Endothelial cell of umbilical vein (primary cell): ENCODE measurements around the gene ZNG1F. TPM values are rescaled to one million over a fixed set of nuclear protein-coding genes. Genes with fewer than 3 reads are reported as not detected.
"Not testable (repeated sequence)": the region's sequence is repeated elsewhere in the genome, so short reads cannot be mapped to it uniquely, and the experiment has no call there.

Source experiments
- BruUV-seq: library from RNA; stranded (reverse); fragments of 400-500 nt; replicated peaks from 2 replicates; lab custom pipeline; 2021; lab: Mats Ljungman, UMichigan
- CTCF ChIA-PET: fragments of 300-600, 350-600 bp; sonication (Branson Sonifier 250); formaldehyde crosslinking; loops from one replicate; lab custom pipeline; 2021; ENCODE audit warnings: antibody characterized with exemption, inconsistent platforms; lab: Charles Lee
- POLR2A ChIA-PET: fragments of 300-600, 350-600 bp; sonication (Branson Sonifier 250); formaldehyde crosslinking; loops from one replicate; lab custom pipeline; 2021; ENCODE audit warnings: antibody characterized with exemption, inconsistent platforms; lab: Charles Lee
- DNase-seq: peaks from one replicate; pipeline ENCODE4 v3.0.0-alpha.2; 2011; ENCODE audit warnings: low read depth, low spot score
- FAIRE-seq: peaks from 2 replicates; lab custom pipeline; 2011; peaks lifted over from hg19 to GRCh38; lab: Jason Lieb, UNC
- H2AFZ ChIP-seq: 2 replicates; pipeline ENCODE4 v1.6.0; 2012; ENCODE audit warnings: low read depth, low read length, control low read depth, inconsistent platforms
- H3K27ac ChIP-seq: 2 replicates; pipeline ENCODE4 v1.5.1; 2011; ENCODE audit warnings: low read depth, mild to moderate bottlenecking, control low read depth, low read length, moderate library complexity; ENCODE audit not compliant: insufficient read depth
- H3K27me3 ChIP-seq, 2 experiments: 2 replicates each; pipeline versions ENCODE4 v1.6.0 to v1.6.1; 2011; ENCODE audit warnings: low read length in 2 of 2, mixed read lengths in 1 of 2; ENCODE audit not compliant: control insufficient read depth in 2 of 2, insufficient read depth in 2 of 2
- H3K36me3 ChIP-seq, 2 experiments: 2 replicates in 1 of 2; 3 replicates in 1 of 2; pipeline ENCODE4 v1.5.1; 2011; ENCODE audit warnings: low read length in 2 of 2, mild to moderate bottlenecking in 1 of 2, moderate library complexity in 1 of 2; ENCODE audit not compliant: control insufficient read depth in 2 of 2, insufficient read depth in 2 of 2; ENCODE audit errors: extremely low read depth in 1 of 2
- H3K4me1 ChIP-seq: 3 replicates; pipeline ENCODE4 v1.5.1; 2011; ENCODE audit warnings: mild to moderate bottlenecking, low read length; ENCODE audit not compliant: control insufficient read depth, insufficient read depth; ENCODE audit errors: extremely low read depth
- H3K4me2 ChIP-seq: 2 replicates; pipeline ENCODE4 v1.6.1; 2011; ENCODE audit warnings: low read length, control low read depth, mixed read lengths; ENCODE audit not compliant: insufficient read depth
- H3K4me3 ChIP-seq, 3 experiments: fragments of 200-600 bp in 1 of 3; sonication (generic), shearing (Covaris generic) in 1 of 3; replicated peaks in 1 of 3; 2 replicates each; pipeline ENCODE4 v1.5.1; 2011 to 2016; ENCODE audit warnings: control low read depth in 3 of 3, low read length in 3 of 3, mild to moderate bottlenecking in 2 of 3, inconsistent platforms in 1 of 3, low read depth in 1 of 3, moderate library complexity in 1 of 3; ENCODE audit not compliant: insufficient read depth in 1 of 3
- H3K79me2 ChIP-seq: 2 replicates; pipeline ENCODE4 v1.6.0; 2012; ENCODE audit warnings: low read length, inconsistent platforms; ENCODE audit not compliant: control insufficient read depth, insufficient read depth
- H3K9ac ChIP-seq: replicated peaks from 2 replicates; pipeline ENCODE3; 2011; ENCODE audit warnings: low read length, control low read depth; ENCODE audit not compliant: insufficient read depth; ENCODE audit errors: extremely low read depth
- H3K9me1 ChIP-seq: replicated peaks from 3 replicates; pipeline ENCODE4 v1.6.0; 2011; ENCODE audit warnings: mild to moderate bottlenecking, low read length; ENCODE audit not compliant: control insufficient read depth, insufficient read depth; ENCODE audit errors: extremely low read depth
- H3K9me3 ChIP-seq: replicated peaks from 2 replicates; pipeline ENCODE4 v1.5.1; 2012; ENCODE audit warnings: low read length, inconsistent platforms; ENCODE audit not compliant: control insufficient read depth, insufficient read depth
- H4K20me1 ChIP-seq: replicated peaks from 2 replicates; pipeline ENCODE3; 2011; ENCODE audit warnings: mild to moderate bottlenecking, low read length; ENCODE audit not compliant: control insufficient read depth, insufficient read depth; ENCODE audit errors: extremely low read depth
- dilution Hi-C: fragments of 300-500 bp; cut with MboI; formaldehyde crosslinking; loops from one replicate; pipeline ENCODE4 v1.15.0; 2019; ENCODE audit warnings: low sequenced_read_pairs; ENCODE audit not compliant: extremely low pct_ligation_motif_present
- intact Hi-C: fragments of 100-400 bp; cut with micrococcal nuclease; formaldehyde crosslinking; loops from one replicate; pipeline ENCODE4 v1.10.0; 2022
- polyA plus RNA-seq, 4 experiments: library from polyadenylated mRNA; depleted of rRNA in 3 of 4; stranded (reverse) in 3 of 4; unstranded in 1 of 4; fragments of >200 nt; gene quantifications; 2 replicates each; pipeline versions ENCODE4 v1.2.1 to v1.2.3, GENCODE V29; 2011 to 2012; ENCODE audit warnings: missing spikeins in 1 of 4
- total RNA-seq: library from RNA; stranded (reverse); gene quantifications from 2 replicates; pipeline ENCODE4 v1.2.3, GENCODE V29; 2021
- TF ChIP-seq, protein P1 (sequence below), 2 donors: IDR thresholded peaks; 1 replicate in 1 of 2; 2 replicates in 1 of 2; pipeline ENCODE4 v1.5.1; 2011; ENCODE audit warnings: low read length in 2 of 2, mild to moderate bottlenecking in 2 of 2, moderate library complexity in 2 of 2, control low read depth in 1 of 2, inconsistent platforms in 1 of 2, low read depth in 1 of 2; ENCODE audit not compliant: insufficient read depth in 1 of 2; ENCODE audit errors: extremely low read depth in 1 of 2

Gene ZNG1F
- total and polyA plus RNA-seq, 2 donors (not counting 3 experiments of a cell fraction or from before 2014, with no cell fraction given) = 7.3 to 20.4 TPM

DNA sequence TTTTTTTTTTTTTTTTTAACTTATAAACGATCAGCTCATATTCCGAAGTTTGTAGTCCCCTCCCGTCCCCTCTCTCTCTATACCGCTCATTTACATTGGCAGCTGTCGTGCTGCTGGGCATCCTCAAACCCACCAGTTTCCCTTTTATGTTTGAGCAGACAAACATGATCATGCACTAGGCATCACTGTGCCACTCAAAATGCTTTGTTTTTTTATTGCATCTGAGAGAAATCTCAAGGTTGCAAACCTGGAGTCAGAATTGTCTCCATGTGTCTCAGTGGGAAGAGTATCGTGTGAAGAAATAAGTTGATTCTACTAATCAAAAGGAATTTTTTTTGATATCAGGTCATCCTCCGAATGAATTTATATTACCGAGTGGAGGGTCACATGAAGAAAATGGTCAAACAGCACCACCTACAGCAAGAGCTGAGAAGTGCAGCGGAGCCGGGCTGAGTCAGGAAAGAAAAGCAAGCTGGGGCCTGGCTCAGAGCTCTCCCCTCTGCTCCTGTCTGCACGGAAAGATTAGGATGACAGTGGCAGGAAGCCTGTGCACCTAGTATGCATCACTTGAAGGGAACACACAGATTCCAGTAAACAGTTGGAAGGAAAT lies 100.6 kb downstream of the ZNG1F start:
- H3K4me3 ChIP-seq, H3K4me2 ChIP-seq, H3K27me3 ChIP-seq, intact Hi-C loops, H3K36me3 ChIP-seq, POLR2A ChIA-PET, H3K79me2 ChIP-seq, H4K20me1 ChIP-seq, H3K9ac ChIP-seq, H3K4me1 ChIP-seq, H3K9me1 ChIP-seq, DNase-seq, dilution Hi-C loops, H3K27ac ChIP-seq, H3K9me3 ChIP-seq, FAIRE-seq, H2AFZ ChIP-seq, CTCF ChIA-PET, BruUV-seq: not testable (repeated sequence)
- TF ChIP-seq, protein P1, sequence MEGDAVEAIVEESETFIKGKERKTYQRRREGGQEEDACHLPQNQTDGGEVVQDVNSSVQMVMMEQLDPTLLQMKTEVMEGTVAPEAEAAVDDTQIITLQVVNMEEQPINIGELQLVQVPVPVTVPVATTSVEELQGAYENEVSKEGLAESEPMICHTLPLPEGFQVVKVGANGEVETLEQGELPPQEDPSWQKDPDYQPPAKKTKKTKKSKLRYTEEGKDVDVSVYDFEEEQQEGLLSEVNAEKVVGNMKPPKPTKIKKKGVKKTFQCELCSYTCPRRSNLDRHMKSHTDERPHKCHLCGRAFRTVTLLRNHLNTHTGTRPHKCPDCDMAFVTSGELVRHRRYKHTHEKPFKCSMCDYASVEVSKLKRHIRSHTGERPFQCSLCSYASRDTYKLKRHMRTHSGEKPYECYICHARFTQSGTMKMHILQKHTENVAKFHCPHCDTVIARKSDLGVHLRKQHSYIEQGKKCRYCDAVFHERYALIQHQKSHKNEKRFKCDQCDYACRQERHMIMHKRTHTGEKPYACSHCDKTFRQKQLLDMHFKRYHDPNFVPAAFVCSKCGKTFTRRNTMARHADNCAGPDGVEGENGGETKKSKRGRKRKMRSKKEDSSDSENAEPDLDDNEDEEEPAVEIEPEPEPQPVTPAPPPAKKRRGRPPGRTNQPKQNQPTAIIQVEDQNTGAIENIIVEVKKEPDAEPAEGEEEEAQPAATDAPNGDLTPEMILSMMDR (IDR thresholded peaks at IDR 0.05; ENCODE audit: extremely low read depth in 1 of 2, insufficient read depth in 1 of 2, low read depth in 1 of 2, low read length in 2 of 2) = peak in 1 of 2 donors; percentile 8

DNA sequence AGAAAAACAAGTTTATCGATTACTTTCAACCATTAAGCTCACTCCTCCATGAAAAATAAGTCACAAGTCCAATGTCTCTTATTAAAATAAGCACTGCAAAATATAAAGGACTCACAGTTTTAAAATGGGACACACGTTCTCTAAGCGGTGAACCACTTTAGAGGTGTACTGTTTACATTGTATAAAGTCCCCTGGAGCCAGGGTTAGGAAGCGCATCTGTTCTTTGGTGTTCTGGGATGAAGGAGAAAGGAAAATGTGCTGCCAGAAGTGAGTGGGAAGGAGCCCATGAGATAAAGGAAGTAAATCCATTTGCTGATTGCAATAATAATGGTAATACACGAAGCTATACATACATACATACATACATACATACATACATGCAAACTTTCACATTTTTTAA lies 101.2 kb downstream of the ZNG1F start:
- H3K79me2 ChIP-seq, DNase-seq, H3K9me1 ChIP-seq, intact Hi-C loops, H3K27me3 ChIP-seq, H3K4me3 ChIP-seq, H3K9ac ChIP-seq, H3K4me1 ChIP-seq, H3K9me3 ChIP-seq, POLR2A ChIA-PET, H3K4me2 ChIP-seq, FAIRE-seq, H4K20me1 ChIP-seq, BruUV-seq, H3K36me3 ChIP-seq, dilution Hi-C loops, CTCF ChIA-PET, H3K27ac ChIP-seq, H2AFZ ChIP-seq: not testable (repeated sequence)

DNA sequence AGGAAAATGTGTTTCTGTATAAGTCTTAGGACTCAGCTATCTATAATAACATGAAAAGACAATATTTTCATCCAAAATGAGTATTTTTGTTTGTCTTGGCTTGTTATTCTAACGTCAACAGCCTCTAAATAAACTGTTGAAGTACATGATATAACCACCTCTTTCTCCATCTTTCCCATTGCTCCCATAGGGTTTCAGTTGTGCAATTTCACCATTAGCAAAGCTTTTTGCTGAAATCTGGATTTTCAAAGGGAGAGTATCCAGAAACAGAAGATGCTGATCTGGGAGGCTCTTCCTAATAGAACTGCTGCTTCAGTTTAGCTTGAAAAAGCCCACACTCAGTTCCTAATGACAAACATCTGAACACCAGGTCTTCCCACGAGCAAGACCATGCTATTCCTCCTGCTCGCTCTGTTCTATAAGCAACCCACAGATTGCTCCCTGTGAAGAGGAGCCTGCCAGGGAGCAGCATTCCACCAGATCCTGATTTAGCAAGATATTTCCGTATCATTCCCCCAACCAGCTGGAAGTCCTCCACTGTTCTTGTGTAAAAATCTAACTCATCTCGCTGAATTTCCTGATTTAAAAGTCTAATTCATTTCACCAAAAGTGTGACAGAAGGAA lies 101.8 kb downstream of the ZNG1F start:
- POLR2A ChIA-PET, DNase-seq, H3K27me3 ChIP-seq, FAIRE-seq, H3K9me3 ChIP-seq, H3K9ac ChIP-seq, CTCF ChIA-PET, H3K4me1 ChIP-seq, H3K79me2 ChIP-seq, H2AFZ ChIP-seq, H3K4me3 ChIP-seq, H3K9me1 ChIP-seq, H3K4me2 ChIP-seq, H3K36me3 ChIP-seq, BruUV-seq, dilution Hi-C loops, intact Hi-C loops, H4K20me1 ChIP-seq, H3K27ac ChIP-seq: not testable (repeated sequence)
